Measurements from ENCODE around the gene KRTAP10-5. TPM values are rescaled to one million over a fixed set of nuclear protein-coding genes. Genes with fewer than 3 reads are reported as not detected.

KRTAP10-5 gene
- total and polyA plus RNA-seq, 9 of the 15 experiments (the other 6 are each of a cell fraction or from before 2014, with no cell fraction given), result not detected

GRCh38 chr21:44582055-44582454 is 1.7 kb upstream of the KRTAP10-5 start (continued):
- TF ChIP-seq CHD7 (IDR thresholded peaks at IDR 0.05; ENCODE audit: low read depth, low read length) (no peak), FOSL1 (tag; conservative IDR thresholded peaks at IDR 0.05) (peak; percentile 86), BMI1 (IDR thresholded peaks at IDR 0.05; ENCODE audit: low read length) (no peak), ZKSCAN8 (CRISPR knock-in tag; IDR thresholded peaks at IDR 0.05) (no peak; the same call in 1 of the 2 replicates), CREB1 (IDR thresholded peaks at IDR 0.05) (no peak), CREB1 (CRISPR knock-in tag; IDR thresholded peaks at IDR 0.05) (peak; percentile 71), HSF4 (CRISPR knock-in tag; IDR thresholded peaks at IDR 0.05; ENCODE audit: borderline replicate concordance) (no peak), ATF6 (CRISPR knock-in tag; IDR thresholded peaks at IDR 0.05) (no peak), TEAD4 (IDR thresholded peaks at IDR 0.05; ENCODE audit: low read length) (no peak), TEAD4 (CRISPR knock-in tag; IDR thresholded peaks at IDR 0.05; ENCODE audit: borderline replicate concordance) (no peak), PTBP1 (IDR thresholded peaks at IDR 0.05; ENCODE audit: low read depth, low read length) (no peak), RCOR1 (IDR thresholded peaks at IDR 0.05; ENCODE audit: borderline replicate concordance in 1 of 2, low read depth in 2 of 2, low read length in 2 of 2) (0 out of 4 replicates have a peak, but pooled peaks of 1 of the 2 experiments have one; percentile 22), E2F5 (CRISPR knock-in tag; IDR thresholded peaks at IDR 0.05) (no peak), ZNF24 (IDR thresholded peaks at IDR 0.05) (no peak), ZNF695 (CRISPR knock-in tag; IDR thresholded peaks at IDR 0.05) (no peak)
